Glutamatergic neuron (in vitro differentiated cells): ENCODE measurements around the gene MPO. TPM values are rescaled to one million over a fixed set of nuclear protein-coding genes. Genes with fewer than 3 reads are reported as not detected.

Experiments used
- DNase-seq: peaks from one replicate; pipeline ENCODE4 v3.0.0; 2022
- H3K27ac Mint-ChIP-seq: one replicate; pipeline ENCODE4 v1.8.0; 2020; ENCODE audit warnings: mild to moderate bottlenecking, mixed read lengths, inconsistent platforms; ENCODE audit not compliant: unreplicated experiment
- H3K27me3 Mint-ChIP-seq: one replicate; pipeline ENCODE4 v1.8.0; 2020; ENCODE audit warnings: mild to moderate bottlenecking, moderate library complexity, mixed read lengths, inconsistent platforms; ENCODE audit not compliant: unreplicated experiment
- H3K36me3 Mint-ChIP-seq: one replicate; pipeline ENCODE4 v1.8.0; 2020; ENCODE audit warnings: mild to moderate bottlenecking, mixed read lengths, inconsistent platforms; ENCODE audit not compliant: unreplicated experiment
- H3K4me1 Mint-ChIP-seq: one replicate; pipeline ENCODE4 v1.8.0; 2020; ENCODE audit warnings: mild to moderate bottlenecking, low read depth, mixed read lengths, inconsistent platforms; ENCODE audit not compliant: unreplicated experiment
- H3K4me3 Mint-ChIP-seq: one replicate; pipeline ENCODE4 v1.8.0; 2020; ENCODE audit warnings: mild to moderate bottlenecking, mixed read lengths, inconsistent platforms; ENCODE audit not compliant: unreplicated experiment
- H3K9me3 Mint-ChIP-seq: one replicate; pipeline ENCODE4 v1.8.0; 2020; ENCODE audit warnings: mild to moderate bottlenecking, moderate library complexity, mixed read lengths, inconsistent platforms; ENCODE audit not compliant: unreplicated experiment
- CTCF ChIP-seq: fragments of 200-600 bp; sonication (generic); IDR thresholded peaks from one replicate; pipeline ENCODE4 v1.5.0; 2021; ENCODE audit not compliant: partially characterized antibody, unreplicated experiment
- total RNA-seq: library from RNA; stranded (reverse); fragmentation: NEBNext Ultra II Directional; extraction: Animal tissue kit (Norgen Biotek cat#: 25700); gene quantifications from one replicate; pipeline ENCODE4 v1.2.1, GENCODE V29; 2021; ENCODE audit not compliant: unreplicated experiment

Gene MPO
- total RNA-seq, 1 donor from 2014 or later, result not detected

- Mint-ChIP-seq H3K4me3 (no peak overlapping the region), H3K27ac (no peak overlapping the region), H3K27me3 (no peaks in the 10 kb centered on the region), H3K4me1 (peaks cover 14% of the 10 kb centered on the region), H3K36me3 (peaks cover 4% of the 10 kb centered on the region), H3K9me3 (peaks cover 3% of the 10 kb centered on the region)
- DNase-seq, result no peak
- no peak for TF ChIP-seq CTCF
Observed at GRCh38 chr17:58228679-58229078, 52.1 kb downstream of the MPO start.

- H3K27me3 Mint-ChIP-seq, result no peaks in the 10 kb centered on the region
- H3K9me3 Mint-ChIP-seq, result peaks cover 3% of the 10 kb centered on the region
- H3K4me1 Mint-ChIP-seq, result peaks cover 13% of the 10 kb centered on the region
- peaks cover 4% of the 10 kb centered on the region for H3K36me3 Mint-ChIP-seq
- H3K4me3 Mint-ChIP-seq, result no peak overlapping the region
- no peak for DNase-seq
- no peak overlapping the region for H3K27ac Mint-ChIP-seq
- no peak for TF ChIP-seq CTCF
Observed at GRCh38 chr17:58227733-58228132, 53.0 kb downstream of the MPO start.

- Mint-ChIP-seq H3K4me3 (no peak overlapping the region), H3K27ac (no peak overlapping the region), H3K4me1 (peaks cover 3% of the 10 kb centered on the region), H3K36me3 (no peaks in the 10 kb centered on the region), H3K27me3 (no peaks in the 10 kb centered on the region), H3K9me3 (peaks cover 3% of the 10 kb centered on the region)
- no peak for TF ChIP-seq CTCF
- DNase-seq, result no peak
Observed at GRCh38 chr17:58224315-58224714, 56.4 kb downstream of the MPO start.

Other genes starting within 250 kb of the MPO start
- 80.4 TPM for gene DYNLL2, start 197.5 kb downstream of the MPO start, total RNA-seq
- gene OR4D1, start 132.6 kb downstream of the MPO start, total RNA-seq, result not detected
- not detected for gene OR4D2, start 114.0 kb downstream of the MPO start, total RNA-seq
- not detected for gene EPX, start 88.2 kb downstream of the MPO start, total RNA-seq
- gene MKS1, start 61.7 kb downstream of the MPO start, total RNA-seq, result 41.8 TPM
- gene LPO, start 42.4 kb downstream of the MPO start, total RNA-seq, result not detected
- 39.7 TPM for gene TSPOAP1, start 47.9 kb upstream of the MPO start, total RNA-seq
- gene SUPT4H1, start 71.3 kb upstream of the MPO start, total RNA-seq, result 82.1 TPM
- not detected for gene RNF43, start 136.6 kb upstream of the MPO start, total RNA-seq
- 0.10 TPM for gene HSF5, start 207.5 kb upstream of the MPO start, total RNA-seq
- 152 TPM for gene MTMR4, start 233.7 kb upstream of the MPO start, total RNA-seq